Measurements from ENCODE around the gene PADI2. TPM values are rescaled to one million over a fixed set of nuclear protein-coding genes. Genes with fewer than 3 reads are reported as not detected.

The PADI2 gene
- total RNA-seq, 1 donor from 2014 or later = 8.6 TPM

DNA sequence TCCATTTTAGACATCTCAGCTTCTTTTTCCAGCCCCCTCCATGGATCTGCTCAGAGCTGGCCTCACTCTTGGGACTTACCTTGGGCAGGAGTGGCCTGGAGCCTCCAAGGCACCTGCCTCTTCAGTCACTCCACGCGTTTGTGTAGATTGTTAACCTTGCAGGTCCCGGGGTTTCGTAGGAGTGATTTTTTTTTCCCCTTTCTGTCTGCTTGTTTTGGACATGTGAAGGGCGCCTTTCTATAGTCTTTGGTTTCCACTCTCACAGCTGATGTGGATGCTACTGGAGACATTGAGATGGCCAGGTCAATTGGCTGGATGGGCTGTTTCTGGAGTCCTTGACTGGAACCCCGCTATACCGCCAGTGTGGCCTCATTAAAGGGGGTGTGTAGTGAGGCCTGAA is 63.5 kb downstream of the PADI2 start:
- DNase-seq (ENCODE audit: low spot score) = no peak

DNA sequence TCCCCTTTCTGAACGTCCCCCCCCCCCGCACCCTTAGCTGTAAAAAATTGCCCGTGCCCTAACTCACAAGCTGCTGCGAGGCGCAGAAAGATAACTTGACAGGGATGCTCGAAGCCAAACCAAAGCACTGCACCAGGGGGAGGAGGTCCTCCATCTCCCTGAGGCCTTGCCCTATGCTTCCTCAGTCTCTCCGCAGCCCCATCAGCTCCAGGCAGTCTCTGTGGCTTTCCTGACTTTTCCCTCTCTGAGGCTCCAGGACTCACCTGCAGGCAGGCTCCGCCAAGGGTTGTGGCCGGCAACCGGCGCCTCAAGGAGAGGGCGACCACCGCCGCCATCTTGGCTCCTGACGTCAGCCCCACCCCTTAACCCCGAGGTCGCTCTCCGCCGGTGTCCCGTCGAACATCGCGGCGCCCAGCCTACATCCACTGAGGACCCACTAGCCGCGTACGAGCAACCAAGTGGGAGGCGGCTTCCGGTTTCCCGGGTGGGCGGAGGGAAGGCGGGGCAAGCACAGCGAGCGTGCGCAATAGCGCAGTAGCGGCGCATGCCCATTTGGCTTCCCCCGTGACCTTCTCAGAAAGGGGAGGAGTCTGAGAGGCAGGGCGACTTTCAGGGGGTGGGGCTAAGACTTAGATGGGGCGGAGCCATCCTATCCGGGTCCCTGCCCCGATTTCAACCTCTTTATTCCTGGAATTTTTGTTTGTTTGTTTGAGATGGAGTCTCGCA is 65.4 kb downstream of the PADI2 start, which contains the start of gene SDHB:
Gene SDHB (minus strand): TSS at position 348 of the 726 bp plus-strand sequence. CDS start 13 bp downstream, at position 335.
- DNase-seq (ENCODE audit: low spot score) = peak; percentile 98

DNA sequence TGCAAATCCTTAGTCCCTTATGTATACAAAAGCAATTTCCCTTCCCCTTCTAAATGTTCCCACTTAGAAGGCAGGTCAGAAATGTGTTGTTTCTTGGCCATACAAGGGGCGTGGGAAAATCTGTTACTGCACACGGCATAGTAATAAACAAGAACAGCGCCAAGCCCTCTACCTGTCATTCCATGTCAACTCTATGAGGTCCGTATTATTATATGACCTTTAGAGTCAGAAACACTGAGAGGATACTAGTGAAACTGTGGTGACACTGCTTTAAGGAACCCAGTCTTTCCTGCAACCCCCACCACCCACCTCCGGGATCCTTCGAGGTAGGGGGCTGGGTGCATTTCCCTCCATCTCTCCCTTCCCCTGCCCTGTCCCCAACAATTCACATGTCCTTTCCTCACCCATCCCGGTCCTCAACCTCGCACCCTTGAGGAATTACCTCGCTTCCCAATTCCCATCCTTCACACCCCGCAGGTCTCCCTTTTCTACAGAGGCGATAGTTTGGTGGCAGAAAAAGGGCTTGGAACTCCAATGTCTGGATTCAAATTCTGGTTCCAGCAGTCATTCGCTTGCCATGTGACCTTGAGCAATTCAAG is 66.1 kb downstream of the PADI2 start:
- DNase-seq (ENCODE audit: low spot score) = no peak

DNA sequence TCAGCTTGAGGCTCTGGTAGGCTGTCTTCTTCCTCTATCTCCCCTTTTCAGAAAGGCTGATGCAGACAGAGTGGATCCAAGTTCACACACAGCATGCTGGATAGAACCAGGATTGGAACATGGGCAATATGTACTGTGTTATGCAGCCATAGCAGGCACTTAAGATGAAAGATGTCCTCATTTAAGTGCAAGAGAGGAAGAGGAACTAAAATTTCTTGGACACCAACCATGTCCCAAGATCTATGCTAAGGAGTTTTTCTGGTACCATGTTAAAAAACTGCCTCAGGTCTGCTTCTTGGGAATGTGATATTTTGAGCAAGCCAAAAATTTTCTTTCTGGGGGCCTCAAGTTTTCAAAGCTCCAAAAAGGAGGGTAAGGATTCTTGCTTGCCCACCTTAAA is 66.6 kb downstream of the PADI2 start:
- DNase-seq (ENCODE audit: low spot score) = no peak

DNA sequence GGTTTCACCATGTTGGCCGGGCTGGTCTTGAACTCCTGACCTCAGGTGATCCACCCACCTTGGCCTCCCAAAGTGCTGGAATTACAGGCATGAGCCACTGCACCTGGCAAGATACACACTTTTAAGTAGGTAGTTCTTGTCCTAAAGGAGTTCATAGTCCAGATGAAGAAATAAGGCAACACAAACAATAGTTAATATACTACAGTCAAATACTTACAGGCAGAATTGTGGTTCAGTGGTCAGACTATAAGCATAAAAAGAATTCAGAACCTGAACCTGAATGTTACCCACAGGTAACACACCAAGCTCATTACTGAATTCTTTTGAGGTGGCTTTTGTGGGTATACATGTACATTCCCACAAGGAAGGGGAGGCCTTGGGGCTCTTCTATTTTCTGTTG is 67.2 kb downstream of the PADI2 start:
- DNase-seq (ENCODE audit: low spot score) = no peak

DNA sequence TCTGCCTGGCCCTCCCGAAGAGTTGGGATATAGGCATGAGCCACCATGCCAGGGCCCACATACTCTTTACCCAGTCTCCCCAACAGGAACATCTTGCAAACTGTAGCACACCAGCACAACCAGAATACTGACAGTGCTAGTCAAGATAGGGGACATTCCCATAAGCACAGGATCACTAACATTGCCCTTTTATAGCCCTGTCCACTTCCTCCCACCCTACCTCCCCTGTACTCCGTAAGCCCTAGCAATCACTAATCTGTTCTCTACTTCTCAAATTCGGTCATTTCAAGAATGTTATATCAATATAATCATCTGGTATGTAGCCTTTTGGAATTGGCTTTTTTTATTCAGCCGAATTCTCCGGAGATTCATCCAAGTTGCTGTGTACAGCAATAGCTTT is 71.3 kb downstream of the PADI2 start:
- DNase-seq (ENCODE audit: low spot score) = no peak

DNA sequence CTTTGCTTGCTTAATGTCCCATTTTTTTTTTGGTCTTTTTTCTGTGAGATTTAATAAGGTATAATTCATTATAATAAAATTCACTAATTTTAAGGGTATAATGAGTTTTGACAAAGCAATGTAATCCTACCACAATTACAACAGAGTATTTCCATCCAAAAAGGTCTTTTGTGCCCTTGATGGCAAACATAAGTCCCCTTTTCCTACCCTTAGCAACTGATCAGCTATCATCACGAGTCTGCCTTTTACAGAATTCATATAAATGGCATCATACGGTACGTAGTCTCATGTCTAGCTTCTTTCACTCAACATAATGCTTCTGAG is 73.0 kb downstream of the PADI2 start:
- no peak for DNase-seq (ENCODE audit: low spot score)

DNA sequence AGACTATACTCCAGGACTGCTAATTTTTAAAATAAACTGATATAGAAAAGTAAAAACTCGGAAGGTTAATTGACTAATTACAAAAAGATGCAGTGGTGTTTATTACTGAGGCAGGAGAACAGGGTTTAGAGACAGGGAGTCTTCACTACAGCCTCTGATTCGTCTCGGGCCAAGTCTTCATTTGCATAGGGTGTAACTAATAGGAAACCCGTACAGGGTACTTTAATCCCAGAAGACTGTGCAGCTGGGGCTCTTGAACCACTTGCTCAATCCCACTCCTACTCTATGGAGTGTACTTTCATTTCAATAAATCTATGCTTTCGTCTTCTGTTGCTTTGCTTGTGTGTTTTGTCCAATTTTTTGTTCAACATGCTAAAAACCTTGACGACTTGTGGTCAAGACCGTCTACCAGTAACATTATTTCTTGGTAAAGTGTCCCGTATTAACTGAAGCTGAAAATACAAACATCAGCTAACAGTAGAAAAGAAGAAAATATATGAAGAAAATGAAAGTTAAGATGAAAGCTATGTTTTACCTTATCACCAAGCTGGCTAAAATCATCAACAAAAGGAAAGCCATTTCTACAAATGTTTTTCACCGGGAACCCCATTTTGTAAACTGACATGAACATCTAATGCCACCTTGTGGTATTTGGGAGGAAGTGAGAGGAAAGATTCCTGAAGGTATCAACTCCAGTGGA is 73.5 kb downstream of the PADI2 start:
- no peak for DNase-seq (ENCODE audit: low spot score)

DNA sequence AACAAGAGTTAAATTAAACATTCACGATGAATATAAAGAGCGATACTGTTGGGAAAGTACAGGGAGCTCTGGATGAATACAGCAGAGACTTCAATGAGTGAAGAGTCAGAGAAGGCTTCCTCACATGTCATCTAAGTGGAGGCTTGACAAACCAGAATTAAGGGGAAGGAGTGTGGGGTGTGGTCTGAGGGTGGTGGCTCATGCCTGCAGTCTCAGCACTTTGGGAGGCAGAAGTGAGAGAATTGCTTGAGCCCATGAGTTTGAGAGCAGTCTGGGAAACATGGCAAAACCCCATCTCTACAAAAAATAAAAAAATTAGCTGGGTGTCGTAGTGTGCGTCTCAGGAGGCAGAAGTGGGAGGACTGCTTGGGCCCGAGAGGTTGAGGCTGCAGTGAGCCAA is 74.1 kb downstream of the PADI2 start:
- no peak for DNase-seq (ENCODE audit: low spot score)

DNA sequence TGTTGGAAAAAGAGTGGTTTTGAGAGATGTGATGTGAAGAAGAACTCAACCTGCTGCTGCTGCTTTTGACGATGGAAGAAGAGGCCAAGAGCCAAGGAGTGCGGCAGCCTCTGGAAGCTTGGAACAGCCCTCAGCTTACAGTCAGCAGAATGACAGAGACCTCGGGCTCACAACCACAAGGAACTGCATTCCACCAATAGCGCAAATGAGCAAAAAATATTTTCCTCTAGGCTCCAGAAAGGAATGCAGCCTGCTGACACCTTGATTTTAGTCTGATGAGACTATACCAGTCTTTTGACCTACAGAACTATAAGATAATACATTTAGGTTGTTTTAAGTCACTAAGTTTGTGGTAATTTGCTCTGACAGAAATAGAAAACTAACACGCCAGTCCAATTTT is 75.6 kb downstream of the PADI2 start:
- DNase-seq (ENCODE audit: low spot score) = no peak

DNA sequence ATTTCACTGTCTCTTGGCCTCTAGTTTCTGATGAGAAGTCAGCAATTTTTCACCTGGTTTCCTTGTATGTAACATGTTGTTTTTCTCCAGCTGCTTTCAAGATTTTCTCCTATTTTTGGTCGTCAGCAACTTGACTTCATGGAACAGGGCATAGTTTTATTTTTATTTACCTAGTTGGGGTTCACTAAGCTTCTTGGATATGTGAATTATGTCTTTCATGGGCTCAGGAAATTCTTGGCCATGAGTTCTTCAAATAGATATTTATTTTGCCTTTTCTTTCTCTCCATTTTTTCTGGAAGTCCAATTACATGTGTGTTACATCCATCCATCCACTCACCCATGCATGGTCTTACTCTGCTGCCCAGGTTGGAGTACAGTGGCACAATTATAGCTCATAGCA is 79.1 kb downstream of the PADI2 start:
- DNase-seq (ENCODE audit: low spot score) = no peak

DNA sequence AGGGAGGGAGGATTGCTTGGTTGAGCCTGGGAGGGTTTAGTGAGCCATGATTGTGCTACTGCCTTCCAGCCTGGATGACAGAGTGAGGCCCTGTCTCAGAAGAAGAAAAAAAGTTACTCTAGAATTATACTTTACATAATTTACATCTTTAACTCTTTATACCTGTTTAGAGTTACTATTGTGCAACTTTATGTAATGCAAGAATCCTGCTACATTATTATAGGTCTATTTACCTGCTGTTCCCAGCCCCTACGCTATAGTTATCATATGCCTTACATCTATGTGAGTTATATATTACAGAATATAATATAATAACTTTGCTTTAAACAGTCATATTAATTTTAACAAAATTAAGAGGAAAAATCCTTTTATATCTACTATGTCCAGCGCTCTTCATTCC is 79.7 kb downstream of the PADI2 start:
- DNase-seq (ENCODE audit: low spot score) = no peak

DNA sequence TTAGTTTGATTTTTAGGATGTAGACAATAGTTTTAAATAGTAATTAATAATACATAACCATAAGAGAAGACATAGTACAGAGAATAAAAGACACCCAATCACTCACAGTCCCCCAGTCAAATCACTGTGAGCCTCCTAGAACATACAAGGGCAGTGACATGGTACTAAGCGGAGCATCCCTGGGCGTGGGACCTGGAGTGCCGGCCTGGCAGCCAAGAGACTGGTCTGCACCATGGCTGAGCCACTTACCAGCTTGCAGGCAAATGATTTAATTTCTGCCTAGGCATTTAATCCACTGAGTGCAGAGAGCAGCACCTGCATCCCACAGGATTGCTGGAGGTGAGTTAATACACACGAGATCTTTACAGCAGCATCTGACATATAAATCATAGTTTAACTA is 85.8 kb downstream of the PADI2 start:
- DNase-seq (ENCODE audit: low spot score) = no peak

DNA sequence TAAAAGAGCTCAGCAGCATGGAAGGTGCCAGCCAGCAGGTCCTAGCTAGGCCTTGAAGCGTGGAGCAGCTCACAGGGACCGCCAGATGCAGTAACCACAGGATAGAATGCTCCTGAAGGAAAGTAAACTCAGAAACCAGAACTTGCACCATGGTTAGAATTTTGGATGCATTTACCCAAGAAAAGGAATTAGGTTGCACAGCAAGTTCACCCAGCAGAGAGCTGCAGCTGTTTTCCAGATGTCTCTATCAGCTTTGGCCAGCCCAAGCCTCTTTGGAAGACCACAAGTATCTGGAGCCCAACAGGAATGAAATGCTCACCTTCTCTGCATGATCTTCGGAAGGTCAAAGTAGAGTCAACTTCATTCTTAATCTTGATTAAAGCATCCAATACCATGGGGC is 86.5 kb downstream of the PADI2 start:
- no peak for DNase-seq (ENCODE audit: low spot score)

DNA sequence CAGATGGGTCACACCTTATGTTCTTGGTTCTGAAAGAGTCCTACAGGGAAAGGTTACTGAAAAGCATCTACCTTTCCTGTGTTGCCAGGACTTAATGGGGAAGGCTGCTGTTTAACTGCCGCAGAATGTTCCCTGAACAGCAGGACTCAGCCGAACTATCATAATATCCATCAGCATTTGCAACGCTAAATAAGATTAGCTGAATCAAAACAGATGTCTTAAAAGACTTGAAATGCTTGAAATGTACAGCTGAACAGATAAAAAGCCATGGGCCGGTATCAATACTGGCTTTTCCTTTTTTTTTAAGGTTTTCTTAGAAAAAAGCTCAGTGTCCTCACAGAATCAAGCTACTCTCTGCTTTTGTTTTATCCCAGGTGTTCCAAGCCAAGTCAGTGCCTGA is 87.8 kb downstream of the PADI2 start:
- no peak for DNase-seq (ENCODE audit: low spot score)

DNA sequence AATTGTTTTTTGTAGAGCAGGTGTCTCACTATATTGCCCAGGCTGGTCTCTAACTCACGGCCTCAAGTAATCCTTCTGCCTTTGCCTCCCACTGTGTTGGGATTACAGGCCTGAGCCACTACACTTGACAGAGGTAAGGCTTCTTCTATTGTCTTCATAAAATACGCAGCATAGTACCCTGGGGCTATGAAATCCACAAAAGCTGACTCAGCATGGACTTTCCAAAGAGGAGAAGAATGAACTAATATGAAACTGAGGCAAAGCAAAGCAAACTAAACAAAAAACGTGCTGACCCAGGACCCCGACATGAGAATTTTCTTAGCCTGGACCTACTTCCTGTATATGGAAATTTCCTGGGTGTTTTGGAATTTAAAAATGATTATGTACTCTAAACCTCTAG is 89.0 kb downstream of the PADI2 start:
- DNase-seq (ENCODE audit: low spot score) = no peak

DNA sequence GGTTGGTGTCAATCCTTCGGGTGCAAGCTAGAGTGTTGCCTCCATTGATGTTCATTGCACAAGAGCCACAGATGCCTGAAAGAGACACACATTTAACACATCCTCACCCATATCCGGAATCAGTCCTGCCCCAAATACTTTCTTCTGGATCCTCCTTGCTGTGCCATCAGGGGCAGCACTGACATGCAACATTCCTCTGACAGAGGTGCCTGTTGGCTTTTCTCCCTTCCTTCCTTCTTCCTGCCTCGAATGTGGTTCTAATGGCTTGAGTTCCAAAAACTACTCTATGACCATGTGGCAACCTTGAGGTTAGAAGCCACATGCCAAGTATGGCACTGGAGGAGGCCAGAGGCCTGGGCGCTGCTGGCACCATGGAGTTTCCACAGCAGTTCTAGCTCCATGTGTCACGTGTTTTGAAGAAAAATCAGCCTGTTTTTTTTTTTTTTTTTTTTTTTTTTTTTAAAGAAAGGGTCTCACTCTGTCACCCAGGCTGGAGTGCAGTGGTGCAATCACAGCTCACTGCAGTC is 90.5 kb downstream of the PADI2 start:
- no peak for DNase-seq (ENCODE audit: low spot score)

DNA sequence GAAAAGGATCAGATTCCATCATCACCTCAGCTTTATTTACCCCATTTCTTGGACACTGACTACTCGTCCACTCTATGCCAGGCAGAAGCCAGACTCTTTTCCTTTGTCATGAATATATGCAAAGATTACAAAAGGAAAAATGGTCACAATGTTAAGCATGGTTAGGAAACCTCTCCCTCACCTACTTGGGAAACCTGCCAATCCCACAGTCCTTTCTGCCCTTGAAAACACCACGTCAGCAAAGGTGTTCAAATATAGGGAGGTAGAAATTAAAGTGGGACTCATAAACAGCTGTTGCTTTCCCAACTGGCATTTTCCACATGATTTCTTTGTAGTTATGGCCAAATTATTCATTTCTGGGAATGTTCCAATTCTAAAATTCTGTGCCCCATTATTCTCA is 91.4 kb downstream of the PADI2 start:
- DNase-seq (ENCODE audit: low spot score) = no peak

DNA sequence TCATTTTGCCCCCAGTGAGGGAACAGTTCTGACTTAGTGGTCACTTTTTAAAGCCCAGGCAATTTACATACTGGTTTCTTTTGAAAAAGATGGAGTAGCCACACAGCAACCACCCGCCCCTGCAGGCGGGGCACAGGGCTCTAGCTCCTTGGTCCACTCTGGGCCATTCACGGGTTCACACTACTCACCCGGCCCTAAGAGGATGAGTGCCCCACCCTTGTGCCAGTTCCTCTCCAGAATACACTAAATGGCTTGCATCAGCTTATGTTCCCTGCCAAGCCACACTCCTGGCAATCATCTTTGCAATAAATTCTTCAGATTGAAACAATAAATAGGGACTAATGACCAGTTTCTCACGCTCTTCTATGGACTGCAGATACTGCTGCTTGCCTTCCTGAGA is 91.8 kb downstream of the PADI2 start:
- DNase-seq (ENCODE audit: low spot score) = no peak

DNA sequence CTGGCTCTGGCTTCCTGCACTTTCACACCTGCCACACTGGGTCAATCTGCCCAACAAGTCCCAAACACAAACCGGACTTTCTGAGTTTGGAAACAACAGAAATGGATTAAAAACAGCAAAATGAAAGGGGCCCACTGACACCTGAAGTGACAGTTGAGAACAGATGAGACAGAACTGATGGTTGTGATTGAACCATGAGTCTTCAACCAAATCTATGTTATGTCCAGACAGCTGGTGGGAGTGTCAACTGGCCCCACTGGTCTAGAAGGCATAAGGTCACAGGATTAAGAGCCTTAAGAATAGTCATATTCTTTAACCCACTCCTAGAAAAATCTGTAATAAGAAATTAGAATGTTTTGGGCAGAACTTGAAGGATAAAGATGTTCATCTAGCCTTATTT is 94.5 kb downstream of the PADI2 start:
- DNase-seq (ENCODE audit: low spot score) = no peak

DNA sequence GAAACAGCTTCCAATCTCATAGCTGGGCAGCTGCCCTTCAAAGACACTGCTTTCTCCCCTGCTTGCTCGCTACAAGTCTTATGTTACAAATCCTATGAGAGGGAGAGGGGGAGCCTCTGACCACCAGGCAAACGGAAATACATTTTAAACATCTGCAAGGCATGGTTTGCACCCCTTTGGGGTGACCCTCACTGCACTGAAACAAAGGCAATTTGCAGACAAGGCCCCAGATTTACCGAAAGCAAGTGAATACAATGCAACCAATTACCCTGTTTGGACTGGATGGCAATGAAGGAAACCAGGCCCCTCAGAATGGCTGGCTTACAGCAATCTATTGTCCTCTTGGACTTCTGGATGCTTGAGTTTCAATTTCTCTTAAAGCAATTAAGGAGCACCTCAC is 95.7 kb downstream of the PADI2 start:
- no peak for DNase-seq (ENCODE audit: low spot score)

DNA sequence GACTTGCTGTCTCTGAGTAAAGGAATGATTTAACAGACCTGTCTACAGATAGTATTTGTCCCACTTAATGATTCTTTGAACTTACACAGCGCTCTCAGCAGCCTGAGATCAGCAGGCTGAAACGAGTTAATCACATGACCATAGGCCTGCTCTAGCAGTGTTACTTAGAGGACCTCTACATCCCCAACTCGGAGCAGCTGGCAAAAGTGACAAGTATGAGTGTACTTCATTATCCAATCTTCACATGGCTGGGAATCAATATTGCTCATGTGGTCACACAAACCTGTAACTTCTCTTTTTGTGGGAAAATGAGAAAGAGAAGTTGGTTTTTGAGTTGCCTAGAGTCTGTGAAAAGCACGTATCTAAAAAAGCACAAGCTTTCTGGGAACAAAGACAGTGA is 96.1 kb downstream of the PADI2 start:
- DNase-seq (ENCODE audit: low spot score) = no peak

DNA sequence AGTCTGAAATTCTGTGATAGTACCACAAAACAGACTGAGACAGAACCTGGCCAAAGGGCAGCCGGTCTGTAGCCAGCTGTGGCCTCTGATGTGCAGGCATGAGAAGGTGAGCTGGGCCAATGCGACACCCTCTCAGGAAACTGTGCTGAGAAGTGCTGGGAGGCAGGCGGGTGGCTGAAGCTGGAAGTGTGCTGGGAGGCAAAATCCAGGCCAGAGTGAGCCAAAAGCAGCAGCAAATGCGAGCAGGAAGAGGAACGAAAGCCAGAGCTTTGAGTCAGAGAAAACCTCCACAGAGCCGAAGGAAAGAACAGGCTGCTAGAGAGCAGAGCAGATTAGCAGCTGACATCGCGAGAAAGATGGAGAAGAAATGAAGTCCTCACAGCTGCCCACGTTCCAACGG is 97.4 kb downstream of the PADI2 start:
- DNase-seq (ENCODE audit: low spot score) = no peak
